ENCODE measurements around the gene PPM1M.

Gene PPM1M, protein sequence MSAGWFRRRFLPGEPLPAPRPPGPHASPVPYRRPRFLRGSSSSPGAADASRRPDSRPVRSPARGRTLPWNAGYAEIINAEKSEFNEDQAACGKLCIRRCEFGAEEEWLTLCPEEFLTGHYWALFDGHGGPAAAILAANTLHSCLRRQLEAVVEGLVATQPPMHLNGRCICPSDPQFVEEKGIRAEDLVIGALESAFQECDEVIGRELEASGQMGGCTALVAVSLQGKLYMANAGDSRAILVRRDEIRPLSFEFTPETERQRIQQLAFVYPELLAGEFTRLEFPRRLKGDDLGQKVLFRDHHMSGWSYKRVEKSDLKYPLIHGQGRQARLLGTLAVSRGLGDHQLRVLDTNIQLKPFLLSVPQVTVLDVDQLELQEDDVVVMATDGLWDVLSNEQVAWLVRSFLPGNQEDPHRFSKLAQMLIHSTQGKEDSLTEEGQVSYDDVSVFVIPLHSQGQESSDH

DNA sequence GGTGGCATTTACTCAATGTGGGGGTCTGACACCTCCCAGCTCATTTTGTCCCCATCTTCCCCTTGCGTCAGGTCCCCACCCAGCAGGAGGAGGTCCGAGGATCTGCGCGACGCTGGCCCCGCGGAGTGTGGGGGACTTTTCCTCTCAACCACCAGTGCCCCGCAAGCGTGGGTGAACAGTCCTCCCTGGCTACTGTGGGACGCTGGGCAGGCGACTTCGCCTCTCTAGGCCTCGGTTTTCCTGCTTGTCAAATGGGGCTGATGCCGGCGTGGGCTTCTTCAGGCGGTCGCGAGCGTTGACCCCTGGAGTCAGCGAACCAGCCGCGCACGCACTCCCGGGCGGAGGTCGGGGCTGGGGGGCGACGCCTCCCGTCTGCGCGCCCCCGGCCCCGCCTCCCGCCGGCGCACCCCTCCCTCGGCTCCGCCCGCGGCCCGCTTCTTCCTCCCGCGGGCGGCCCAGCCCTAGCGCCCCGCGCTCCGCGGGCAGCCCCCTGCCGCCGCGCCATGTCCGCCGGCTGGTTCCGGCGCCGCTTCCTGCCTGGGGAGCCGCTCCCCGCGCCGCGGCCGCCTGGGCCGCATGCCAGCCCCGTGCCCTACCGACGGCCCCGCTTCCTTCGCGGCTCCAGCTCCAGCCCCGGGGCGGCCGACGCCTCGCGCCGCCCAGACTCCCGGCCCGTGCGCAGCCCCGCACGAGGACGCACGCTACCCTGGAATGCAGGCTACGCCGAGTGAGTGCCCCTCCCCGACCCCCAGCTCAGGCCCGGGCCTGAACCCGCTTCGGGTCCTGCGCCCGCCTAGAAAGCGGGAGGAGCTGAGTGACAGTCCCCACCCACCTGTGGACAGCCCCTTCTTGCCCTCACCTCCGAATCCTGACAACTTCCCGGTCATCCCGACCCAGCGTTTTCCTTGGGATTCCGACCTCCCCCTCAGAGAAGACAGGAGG, at the start of gene PPM1M:
Gene PPM1M (plus strand): TSS at position 438 of the 942 bp plus-strand sequence. CDS start 66 bp downstream, at position 504.
- H3K4me1 ChIP-seq = no peaks in the 10 kb centered on the region
- H3K27me3 ChIP-seq (ENCODE audit: control insufficient read depth, insufficient read depth, low read length) = no peaks in the 10 kb centered on the region
- H3K79me2 ChIP-seq = no peaks in the 10 kb centered on the region
- H3K27ac ChIP-seq = peak within 1 kb of the TSS; percentile 27
- TF ChIP-seq, protein P1, sequence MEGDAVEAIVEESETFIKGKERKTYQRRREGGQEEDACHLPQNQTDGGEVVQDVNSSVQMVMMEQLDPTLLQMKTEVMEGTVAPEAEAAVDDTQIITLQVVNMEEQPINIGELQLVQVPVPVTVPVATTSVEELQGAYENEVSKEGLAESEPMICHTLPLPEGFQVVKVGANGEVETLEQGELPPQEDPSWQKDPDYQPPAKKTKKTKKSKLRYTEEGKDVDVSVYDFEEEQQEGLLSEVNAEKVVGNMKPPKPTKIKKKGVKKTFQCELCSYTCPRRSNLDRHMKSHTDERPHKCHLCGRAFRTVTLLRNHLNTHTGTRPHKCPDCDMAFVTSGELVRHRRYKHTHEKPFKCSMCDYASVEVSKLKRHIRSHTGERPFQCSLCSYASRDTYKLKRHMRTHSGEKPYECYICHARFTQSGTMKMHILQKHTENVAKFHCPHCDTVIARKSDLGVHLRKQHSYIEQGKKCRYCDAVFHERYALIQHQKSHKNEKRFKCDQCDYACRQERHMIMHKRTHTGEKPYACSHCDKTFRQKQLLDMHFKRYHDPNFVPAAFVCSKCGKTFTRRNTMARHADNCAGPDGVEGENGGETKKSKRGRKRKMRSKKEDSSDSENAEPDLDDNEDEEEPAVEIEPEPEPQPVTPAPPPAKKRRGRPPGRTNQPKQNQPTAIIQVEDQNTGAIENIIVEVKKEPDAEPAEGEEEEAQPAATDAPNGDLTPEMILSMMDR (IDR thresholded peaks at IDR 0.05) = no peak
- H2AFZ ChIP-seq = peak within 1 kb of the TSS; percentile 87
- no peaks in the 10 kb centered on the region for H3K9me3 ChIP-seq (ENCODE audit: control insufficient read depth, low read length)
- peak within 1 kb of the TSS; percentile 56 for H3K4me3 ChIP-seq (ENCODE audit: low read depth, low read length)
- no peak within 1 kb of the TSS for H3K9ac ChIP-seq
- no peaks in the 10 kb centered on the region for H3K36me3 ChIP-seq (ENCODE audit: control insufficient read depth, insufficient read depth, low read length)
- H3K4me2 ChIP-seq (ENCODE audit: low read length) = peak within 1 kb of the TSS; percentile 84

DNA sequence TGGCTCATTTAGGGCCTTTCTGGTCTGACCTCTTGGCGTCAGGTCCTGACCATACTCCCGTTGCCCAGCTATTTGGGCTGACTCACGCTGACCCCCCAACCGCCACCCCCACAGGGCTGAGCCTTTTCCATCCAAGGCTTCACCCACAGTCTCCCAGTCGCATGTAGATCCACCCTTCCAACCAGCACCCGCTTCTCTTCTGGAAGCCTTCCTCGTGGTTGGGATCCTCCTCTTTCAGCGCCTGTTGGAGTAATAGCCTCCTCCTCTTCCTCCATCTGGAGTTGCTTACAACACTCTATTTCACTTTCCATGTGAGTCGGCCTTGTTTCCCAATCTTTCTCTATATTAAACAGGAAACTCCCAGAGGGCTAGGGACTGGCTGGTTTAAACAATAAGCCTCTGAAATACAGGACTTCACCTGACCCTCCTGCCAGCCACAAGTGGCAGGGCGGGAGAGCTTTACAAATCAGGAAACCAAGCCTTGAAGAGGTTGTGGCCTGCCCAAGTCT, 49.7 kb upstream of the PPM1M start:
- TF ChIP-seq, protein P1 (IDR thresholded peaks at IDR 0.05) = no peak
- Histone ChIP-seq H3K4me2 (ENCODE audit: low read length) (no peak overlapping the region), H3K79me2 (peaks cover 3% of the 10 kb centered on the region), H2AFZ (no peak overlapping the region), H3K27ac (peak overlapping the region; percentile 8), H3K4me1 (peaks cover 10% of the 10 kb centered on the region), H3K9me3 (ENCODE audit: control insufficient read depth, low read length) (no peaks in the 10 kb centered on the region), H3K27me3 (ENCODE audit: control insufficient read depth, insufficient read depth, low read length) (no peaks in the 10 kb centered on the region), H3K36me3 (ENCODE audit: control insufficient read depth, insufficient read depth, low read length) (no peaks in the 10 kb centered on the region), H3K4me3 (ENCODE audit: low read depth, low read length) (no peak overlapping the region), H3K9ac (no peak overlapping the region)

DNA sequence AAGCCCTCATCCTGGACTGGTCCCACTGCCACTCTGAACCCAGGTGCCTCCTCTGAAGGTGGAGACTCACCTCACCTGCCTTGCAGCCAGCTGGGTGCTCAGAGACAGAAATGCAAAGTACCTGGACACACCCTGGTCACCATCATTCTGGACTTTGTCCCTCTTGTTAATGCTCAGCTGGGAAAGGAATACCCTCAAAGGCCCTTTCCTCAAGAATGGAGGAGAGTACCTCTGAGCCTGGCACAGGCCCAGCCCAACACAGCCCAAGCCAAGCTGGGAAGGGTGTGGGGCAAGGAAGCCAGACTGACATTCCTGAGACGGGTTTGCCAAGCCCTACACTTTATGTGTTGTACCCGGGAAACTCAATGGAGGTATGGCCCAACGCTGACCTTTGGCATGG, 48.6 kb upstream of the PPM1M start:
- no peak overlapping the region for H2AFZ ChIP-seq
- H3K4me3 ChIP-seq (ENCODE audit: low read depth, low read length) = no peak overlapping the region
- H3K27ac ChIP-seq = peak overlapping the region; percentile 77
- peaks cover 10% of the 10 kb centered on the region for H3K4me1 ChIP-seq
- no peaks in the 10 kb centered on the region for H3K9me3 ChIP-seq (ENCODE audit: control insufficient read depth, low read length)
- TF ChIP-seq, protein P1 (IDR thresholded peaks at IDR 0.05) = no peak
- H3K79me2 ChIP-seq = peaks cover 3% of the 10 kb centered on the region
- H3K4me2 ChIP-seq (ENCODE audit: low read length) = peak overlapping the region; percentile 96
- H3K36me3 ChIP-seq (ENCODE audit: control insufficient read depth, insufficient read depth, low read length) = no peaks in the 10 kb centered on the region
- no peak overlapping the region for H3K9ac ChIP-seq
- no peaks in the 10 kb centered on the region for H3K27me3 ChIP-seq (ENCODE audit: control insufficient read depth, insufficient read depth, low read length)

DNA sequence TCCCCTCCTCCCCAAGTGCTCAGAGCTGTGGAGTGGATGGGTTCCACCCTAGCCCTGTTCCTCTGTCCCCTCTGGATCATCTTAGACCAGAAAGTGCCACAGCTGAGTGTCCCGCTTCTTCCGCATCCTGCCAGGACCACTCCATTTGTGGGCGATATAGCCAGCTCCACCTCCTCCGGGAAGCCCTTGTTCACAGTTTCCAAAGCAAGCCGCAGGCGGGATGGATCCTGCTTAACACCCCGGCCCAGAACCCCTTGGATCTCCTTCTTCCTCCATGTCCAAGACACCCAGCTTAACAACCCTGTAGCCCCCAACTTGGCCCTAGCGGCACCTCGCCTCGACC, 48.1 kb upstream of the PPM1M start:
- Histone ChIP-seq H3K4me1 (peaks cover 10% of the 10 kb centered on the region), H3K4me2 (ENCODE audit: low read length) (peak overlapping the region; percentile 96), H3K27me3 (ENCODE audit: control insufficient read depth, insufficient read depth, low read length) (no peaks in the 10 kb centered on the region), H3K4me3 (ENCODE audit: low read depth, low read length) (peak overlapping the region; percentile 97), H3K9me3 (ENCODE audit: control insufficient read depth, low read length) (no peaks in the 10 kb centered on the region), H3K9ac (peak overlapping the region; percentile 77), H3K79me2 (peaks cover 3% of the 10 kb centered on the region), H3K36me3 (ENCODE audit: control insufficient read depth, insufficient read depth, low read length) (no peaks in the 10 kb centered on the region), H2AFZ (peak overlapping the region; percentile 100), H3K27ac (peak overlapping the region; percentile 77)
- TF ChIP-seq, protein P1 (IDR thresholded peaks at IDR 0.05) = no peak

Data from parathyroid adenoma (tissue), 2 donors.